Measurements from ENCODE around the gene SGCA. TPM values are rescaled to one million over a fixed set of nuclear protein-coding genes. Genes with fewer than 3 reads are reported as not detected.

The SGCA gene
- total RNA-seq, 1 donor from 2014 or later = 1.7 TPM

GRCh38 chr17:50212121-50212843 is 46.5 kb downstream of the SGCA start:
- intact Hi-C loops (cut with micrococcal nuclease) = no loop called here
- Mint-ChIP-seq H3K27ac (no peak overlapping the region), H3K4me1 (peaks cover 12% of the 10 kb centered on the region), H3K36me3 (ENCODE audit: low read depth) (no peaks in the 10 kb centered on the region), H3K9me3 (no peaks in the 10 kb centered on the region), H3K4me3 (no peak overlapping the region), H3K27me3 (peaks cover 39% of the 10 kb centered on the region)
- ChIA-PET CTCF (interaction anchor here (1.0 to 2.4 kb wide), 4 partner anchors 10 to 72 kb away, joined by 3 to 12 read pairs (median 6); partner anchors contain the start of gene COL1A1), POLR2A (interaction anchor here (0.7 kb wide), 1 partner anchor 21 kb away, joined by 4 read pairs; no protein-coding TSS in a partner anchor)
- ATAC-seq (ENCODE audit: low read depth) = no peak
- no peak for DNase-seq
- no peak for TF ChIP-seq CTCF (IDR thresholded peaks at IDR 0.05)

- ChIA-PET POLR2A (interaction anchor here (0.6 to 0.7 kb wide), 2 partner anchors 19 to 131 kb away, joined by 4 to 5 read pairs; no protein-coding TSS in a partner anchor), CTCF (interaction anchor here (1.0 to 2.4 kb wide), 5 partner anchors 11 to 73 kb away, joined by 3 to 12 read pairs (median 3); partner anchors contain the start of gene COL1A1)
- peaks cover 12% of the 10 kb centered on the region for H3K4me1 Mint-ChIP-seq
- no peak overlapping the region for H3K4me3 Mint-ChIP-seq
- ATAC-seq (ENCODE audit: low read depth) (peak; percentile 92), DNase-seq (no peak)
- H3K27ac Mint-ChIP-seq = no peak overlapping the region
- H3K36me3 Mint-ChIP-seq (ENCODE audit: low read depth) = no peaks in the 10 kb centered on the region
- no peak for TF ChIP-seq CTCF (IDR thresholded peaks at IDR 0.05)
- intact Hi-C loops (cut with micrococcal nuclease) = no loop called here
- H3K9me3 Mint-ChIP-seq = no peaks in the 10 kb centered on the region
- H3K27me3 Mint-ChIP-seq = peaks cover 29% of the 10 kb centered on the region
Measured at GRCh38 chr17:50213026-50214022, 47.5 kb downstream of the SGCA start.

GRCh38 chr17:50214976-50215760 is 49.4 kb downstream of the SGCA start:
- ChIA-PET POLR2A (no interaction called here), CTCF (interaction anchor here (1.2 to 2.2 kb wide), 2 partner anchors 14 to 15 kb away, joined by 3 to 6 read pairs; partner anchors contain the start of gene COL1A1)

GRCh38 chr17:50217591-50217990 is 51.8 kb downstream of the SGCA start:
- H3K9me3 Mint-ChIP-seq = no peaks in the 10 kb centered on the region
- POLR2A ChIA-PET = no interaction called here
- H3K4me1 Mint-ChIP-seq = peaks cover 8% of the 10 kb centered on the region
- no peak for TF ChIP-seq CTCF (IDR thresholded peaks at IDR 0.05)
- peaks cover 4% of the 10 kb centered on the region for H3K27me3 Mint-ChIP-seq
- no peak overlapping the region for H3K27ac Mint-ChIP-seq
- no peaks in the 10 kb centered on the region for H3K36me3 Mint-ChIP-seq (ENCODE audit: low read depth)
- H3K4me3 Mint-ChIP-seq = no peak overlapping the region
- intact Hi-C loops (cut with micrococcal nuclease) = no loop called here
- CTCF ChIA-PET = interaction anchor here (0.9 to 2.2 kb wide), 2 partner anchors 17 to 55 kb away, joined by 4 to 7 read pairs; no protein-coding TSS in a partner anchor
- DNase-seq = no peak
- no peak for ATAC-seq (ENCODE audit: low read depth)

More at GRCh38 chr17:50214976-50215760, 49.4 kb downstream of the SGCA start:
- H3K9me3 Mint-ChIP-seq = no peaks in the 10 kb centered on the region
- no peak for TF ChIP-seq CTCF (IDR thresholded peaks at IDR 0.05)
- ATAC-seq (ENCODE audit: low read depth) (no peak), DNase-seq (no peak)
- H3K27me3 Mint-ChIP-seq = peaks cover 13% of the 10 kb centered on the region
- no peaks in the 10 kb centered on the region for H3K36me3 Mint-ChIP-seq (ENCODE audit: low read depth)
- no peak overlapping the region for H3K27ac Mint-ChIP-seq
- no peak overlapping the region for H3K4me3 Mint-ChIP-seq
- H3K4me1 Mint-ChIP-seq = peaks cover 12% of the 10 kb centered on the region
- intact Hi-C loops (cut with micrococcal nuclease) = no loop called here

Measured in activated B cell treated with CpG ODN at 0.5 μM for 24 hours (primary cell).